Gastrocnemius medialis (tissue), 4 donors: Measurements from ENCODE around the gene TAF1B. TPM values are rescaled to one million over a fixed set of nuclear protein-coding genes. Genes with fewer than 3 reads are reported as not detected.

ENCODE experiments used
- ATAC-seq, 2 donors: fragments of 150-250 bp; one replicate each; pipeline ENCODE4 v1.9.1; 2016
- DNase-seq, 2 donors: peaks; one replicate each; pipeline ENCODE4 v3.0.0-alpha.2; 2019
- H3K27ac ChIP-seq, 4 donors: fragments of 200-600 bp; sonication (generic); 1 replicate in 1 of 4; 2 replicates in 3 of 4; pipeline ENCODE4 v1.5.1; 2016 to 2018; ENCODE audit warnings: mild to moderate bottlenecking in 2 of 4, moderate library complexity in 1 of 4
- H3K27me3 ChIP-seq, 3 donors: fragments of 200-600 bp; sonication (generic) in 2 of 3; 1 replicate in 1 of 3; 2 replicates in 2 of 3; pipeline versions ENCODE4 v1.5.1 to v1.6.0; 2016 to 2019; ENCODE audit warnings: mild to moderate bottlenecking in 1 of 3, moderate library complexity in 1 of 3
- H3K36me3 ChIP-seq, 2 donors: fragments of 200-600 bp; sonication (generic) in 1 of 2; one replicate each; pipeline ENCODE4 v1.5.1; 2017 to 2018
- H3K4me1 ChIP-seq, 2 donors: fragments of 200-600 bp; sonication (generic) in 1 of 2; one replicate each; pipeline ENCODE4 v1.5.1; 2016 to 2017; ENCODE audit warnings: mild to moderate bottlenecking in 2 of 2
- H3K4me3 ChIP-seq, 4 donors: fragments of 200-600 bp; sonication (generic) in 3 of 4; 1 replicate in 1 of 4; 2 replicates in 3 of 4; pipeline ENCODE4 v1.5.1; 2016 to 2019; ENCODE audit warnings: mild to moderate bottlenecking in 2 of 4
- H3K9me3 ChIP-seq, 3 donors: fragments of 200-600 bp; sonication (generic) in 2 of 3; 1 replicate in 1 of 3; 2 replicates in 2 of 3; pipeline ENCODE4 v1.5.1; 2016 to 2019
- POLR2A ChIP-seq, 2 donors: fragments of 450-650 bp; IDR thresholded peaks; one replicate each; pipeline ENCODE4 v1.6.1; 2017; ENCODE audit warnings: antibody characterized with exemption in 2 of 2, mild to moderate bottlenecking in 2 of 2, moderate library complexity in 2 of 2
- in situ Hi-C, 4 donors: fragments of 200-750 bp; cut with MboI; loops; one replicate each; pipeline versions ENCODE4 v1.15.0 to v1.8.0; 2017; ENCODE audit warnings: low sequenced_read_pairs in 4 of 4
- intact Hi-C: fragments of 100-400 bp; cut with DNase I; formaldehyde crosslinking; loops from one replicate; pipeline ENCODE4 v1.15.1; 2023; ENCODE audit warnings: low total_unique reads
- total RNA-seq, 4 donors: library from RNA; depleted of rRNA; stranded (reverse); fragments of >200 nt; gene quantifications; one replicate each; pipeline versions ENCODE4 v1.1.0 to v1.2.3, GENCODE V29; 2016
- TF ChIP-seq, protein P1 (sequence below), 5 experiments: fragments of 450-650 bp in 3 of 5; fragments of 200-600 bp in 2 of 5; sonication (generic) in 2 of 5; IDR thresholded peaks in 4 of 5; conservative IDR thresholded peaks in 1 of 5; 1 replicate in 4 of 5; 2 replicates in 1 of 5; pipeline ENCODE4 v1.5.1; 2016 to 2019; ENCODE audit warnings: antibody characterized with exemption in 5 of 5, mild to moderate bottlenecking in 3 of 5, moderate library complexity in 3 of 5

Gene TAF1B
- total RNA-seq, 4 donors from 2014 or later, result 5.0 to 8.4 (median 7.3) TPM

DNA sequence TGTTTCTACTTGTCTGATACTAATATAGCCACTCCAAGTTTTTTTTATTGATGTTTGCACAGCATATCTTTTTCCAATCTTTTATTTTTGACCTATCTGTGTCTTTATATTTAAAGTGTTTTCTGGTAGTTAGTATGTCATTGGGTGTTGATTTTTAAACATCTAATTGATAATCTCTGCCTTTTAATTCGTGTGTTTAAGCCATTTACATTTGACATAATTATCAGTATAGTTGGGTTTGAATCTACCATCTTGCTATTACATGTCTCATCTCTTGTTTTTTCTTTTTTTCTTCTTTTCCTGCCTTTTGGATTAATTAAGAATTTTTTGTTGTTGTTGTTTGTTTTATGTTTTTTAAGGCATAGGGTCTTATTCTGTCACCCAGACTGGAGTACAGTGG, 44.2 kb downstream of the TAF1B start:
- no peak for ATAC-seq
- no peak overlapping the region for H3K27ac ChIP-seq
- H3K36me3 ChIP-seq, result peaks cover 0 to 10% of the 10 kb centered on the region in 2 donors
- TF ChIP-seq, protein P1, sequence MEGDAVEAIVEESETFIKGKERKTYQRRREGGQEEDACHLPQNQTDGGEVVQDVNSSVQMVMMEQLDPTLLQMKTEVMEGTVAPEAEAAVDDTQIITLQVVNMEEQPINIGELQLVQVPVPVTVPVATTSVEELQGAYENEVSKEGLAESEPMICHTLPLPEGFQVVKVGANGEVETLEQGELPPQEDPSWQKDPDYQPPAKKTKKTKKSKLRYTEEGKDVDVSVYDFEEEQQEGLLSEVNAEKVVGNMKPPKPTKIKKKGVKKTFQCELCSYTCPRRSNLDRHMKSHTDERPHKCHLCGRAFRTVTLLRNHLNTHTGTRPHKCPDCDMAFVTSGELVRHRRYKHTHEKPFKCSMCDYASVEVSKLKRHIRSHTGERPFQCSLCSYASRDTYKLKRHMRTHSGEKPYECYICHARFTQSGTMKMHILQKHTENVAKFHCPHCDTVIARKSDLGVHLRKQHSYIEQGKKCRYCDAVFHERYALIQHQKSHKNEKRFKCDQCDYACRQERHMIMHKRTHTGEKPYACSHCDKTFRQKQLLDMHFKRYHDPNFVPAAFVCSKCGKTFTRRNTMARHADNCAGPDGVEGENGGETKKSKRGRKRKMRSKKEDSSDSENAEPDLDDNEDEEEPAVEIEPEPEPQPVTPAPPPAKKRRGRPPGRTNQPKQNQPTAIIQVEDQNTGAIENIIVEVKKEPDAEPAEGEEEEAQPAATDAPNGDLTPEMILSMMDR (IDR thresholded peaks at IDR 0.05 in 4 of 5, conservative IDR thresholded peaks at IDR 0.05 in 1 of 5), result no peak
- TF ChIP-seq POLR2A (IDR thresholded peaks at IDR 0.05), result no peak
- intact Hi-C loops (no loop called here), in situ Hi-C loops (no loop called here)
- no peak overlapping the region for H3K4me3 ChIP-seq
- peaks cover 0 to 4% (median 0%) of the 10 kb centered on the region in 3 donors for H3K9me3 ChIP-seq
- no peaks in the 10 kb centered on the region for H3K27me3 ChIP-seq
- no peaks in the 10 kb centered on the region for H3K4me1 ChIP-seq
- no peak for DNase-seq

DNA sequence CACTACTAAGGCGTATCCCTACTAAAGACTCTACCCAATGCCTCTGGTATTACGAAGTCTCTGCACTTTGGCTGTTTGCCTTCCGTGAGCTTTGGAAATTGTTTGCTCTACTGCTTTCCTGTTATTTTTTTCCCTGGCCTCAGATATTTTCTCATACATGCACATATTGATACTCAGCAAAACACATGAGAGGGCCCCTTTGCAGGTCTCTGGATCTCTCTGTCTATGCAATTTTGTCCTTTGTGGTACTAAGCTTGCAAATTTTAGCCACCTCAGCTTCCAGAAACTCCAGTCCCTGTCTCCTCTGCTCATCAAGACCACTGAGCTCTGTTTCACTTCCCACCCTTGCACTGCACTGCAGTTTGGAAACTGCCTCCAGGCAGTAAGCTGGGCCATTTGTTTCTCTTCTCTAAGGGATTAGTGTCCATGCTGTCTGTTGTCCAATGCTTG, 46.6 kb downstream of the TAF1B start:
- intact Hi-C loops, result no loop called here
- peaks cover 0 to 4% (median 0%) of the 10 kb centered on the region in 3 donors for H3K9me3 ChIP-seq
- H3K27me3 ChIP-seq, result no peaks in the 10 kb centered on the region
- H3K4me3 ChIP-seq, result no peak overlapping the region
- DNase-seq (no peak), ATAC-seq (no peak)
- H3K36me3 ChIP-seq, result peaks cover 0 to 10% of the 10 kb centered on the region in 2 donors
- in situ Hi-C loops, result no loop called here
- no peak for TF ChIP-seq POLR2A (IDR thresholded peaks at IDR 0.05)
- TF ChIP-seq, protein P1 (IDR thresholded peaks at IDR 0.05 in 4 of 5, conservative IDR thresholded peaks at IDR 0.05 in 1 of 5), result no peak
- no peak overlapping the region for H3K27ac ChIP-seq
- no peaks in the 10 kb centered on the region for H3K4me1 ChIP-seq

DNA sequence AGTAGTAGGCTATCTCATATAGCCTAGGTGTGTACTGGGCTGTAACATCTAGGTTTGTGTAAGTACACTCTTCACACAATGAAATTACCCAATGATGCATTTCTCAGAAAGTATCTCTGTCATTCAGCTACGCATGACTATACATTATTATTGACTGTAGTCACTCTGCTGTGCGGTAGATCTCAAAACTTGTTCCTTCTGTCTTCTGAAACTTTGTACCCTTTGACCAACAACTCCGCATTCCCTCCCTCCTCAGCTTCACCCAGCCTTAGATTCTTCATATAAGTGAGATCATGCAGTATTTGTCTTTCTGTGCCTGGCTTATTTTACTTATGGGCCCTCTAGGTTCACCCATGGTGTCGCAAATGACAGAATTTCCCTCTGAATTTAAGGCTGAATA, 49.0 kb downstream of the TAF1B start:
- Histone ChIP-seq H3K27me3 (no peaks in the 10 kb centered on the region), H3K27ac (no peak overlapping the region), H3K4me1 (peaks cover 7 to 8% of the 10 kb centered on the region in 2 donors), H3K9me3 (peaks cover 0 to 4% (median 0%) of the 10 kb centered on the region in 3 donors), H3K36me3 (no peaks in the 10 kb centered on the region), H3K4me3 (no peak overlapping the region)
- DNase-seq (no peak), ATAC-seq (no peak)
- in situ Hi-C loops, result no loop called here
- TF ChIP-seq POLR2A (IDR thresholded peaks at IDR 0.05), result no peak
- TF ChIP-seq, protein P1 (IDR thresholded peaks at IDR 0.05 in 4 of 5, conservative IDR thresholded peaks at IDR 0.05 in 1 of 5), result no peak
- intact Hi-C loops, result no loop called here

DNA sequence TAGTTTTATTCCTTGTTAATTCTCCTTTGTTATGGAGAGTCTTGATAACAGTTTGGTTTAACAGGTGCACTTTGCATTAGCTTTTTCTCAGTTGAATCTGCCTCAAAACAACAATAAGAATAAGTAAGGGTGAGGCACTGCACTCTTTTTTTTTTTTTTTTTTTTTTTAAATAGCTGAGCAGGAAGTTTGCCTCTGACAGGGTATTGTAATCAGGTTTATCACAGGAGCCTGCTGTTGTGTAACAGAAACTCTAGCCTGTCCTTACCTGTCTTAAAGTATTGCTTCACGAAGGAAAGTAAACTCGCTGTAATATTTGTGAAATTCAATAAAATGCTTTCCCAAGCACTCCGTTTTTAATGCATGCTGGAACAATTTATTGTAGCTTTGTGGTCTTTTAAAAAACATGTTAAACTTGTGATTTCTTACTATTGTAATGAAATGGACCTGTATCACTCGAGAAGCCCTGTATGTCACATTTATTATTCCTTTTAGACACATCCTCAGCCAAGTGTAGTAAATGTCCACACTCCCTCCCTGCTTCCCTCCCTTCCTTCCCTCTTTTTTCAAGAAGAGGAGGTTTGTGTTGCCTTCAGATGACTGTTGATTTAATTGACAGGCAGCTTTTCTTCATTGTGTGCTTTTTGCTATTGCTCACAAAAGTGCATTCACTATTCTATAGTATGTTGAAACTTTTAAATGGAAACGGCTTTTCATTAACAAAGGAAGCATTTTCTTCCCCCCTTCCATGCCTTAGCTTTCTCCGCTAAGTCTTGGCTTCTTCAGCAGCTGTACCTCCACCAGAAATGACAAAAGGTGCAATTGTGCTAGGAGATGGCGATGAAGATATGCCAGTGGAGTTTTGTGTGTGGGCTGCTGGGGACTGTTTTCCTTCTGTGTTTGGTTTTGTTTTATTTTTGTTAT, 52.7 kb downstream of the TAF1B start:
- in situ Hi-C loops (no loop called here), intact Hi-C loops (no loop called here)

More for the DNA sequence above, 52.7 kb downstream of the TAF1B start:
- peaks cover 16 to 18% of the 10 kb centered on the region in 2 donors for H3K4me1 ChIP-seq
- no peak overlapping the region for H3K4me3 ChIP-seq
- no peaks in the 10 kb centered on the region for H3K9me3 ChIP-seq
- H3K36me3 ChIP-seq, result no peaks in the 10 kb centered on the region
- TF ChIP-seq, protein P1 (IDR thresholded peaks at IDR 0.05 in 4 of 5, conservative IDR thresholded peaks at IDR 0.05 in 1 of 5), result no peak
- no peak for TF ChIP-seq POLR2A (IDR thresholded peaks at IDR 0.05)
- no peak overlapping the region for H3K27ac ChIP-seq
- H3K27me3 ChIP-seq, result no peaks in the 10 kb centered on the region
- no peak for ATAC-seq
- DNase-seq, result no peak
